OCI-LY3 (cell line): ENCODE measurements around the gene TRIM66.

Experiments
- EZH2phosphoT487 ChIP-seq: fragments of 200-600 bp; shearing (Covaris generic); IDR thresholded peaks from 2 replicates; pipeline ENCODE4 v1.6.1; 2018; ENCODE audit warnings: antibody characterized with exemption, mixed run types, low read depth
- TF ChIP-seq, protein P1 (sequence below): fragments of 200-600, 300-600 bp; sonication (generic); IDR thresholded peaks from 2 replicates; pipeline ENCODE4 v1.5.1; 2014; ENCODE audit warnings: antibody characterized with exemption, low read length, low read depth

GRCh38 chr11:8634498-8634897 is 48.0 kb downstream of the TRIM66 start:
- TF ChIP-seq, protein P1, sequence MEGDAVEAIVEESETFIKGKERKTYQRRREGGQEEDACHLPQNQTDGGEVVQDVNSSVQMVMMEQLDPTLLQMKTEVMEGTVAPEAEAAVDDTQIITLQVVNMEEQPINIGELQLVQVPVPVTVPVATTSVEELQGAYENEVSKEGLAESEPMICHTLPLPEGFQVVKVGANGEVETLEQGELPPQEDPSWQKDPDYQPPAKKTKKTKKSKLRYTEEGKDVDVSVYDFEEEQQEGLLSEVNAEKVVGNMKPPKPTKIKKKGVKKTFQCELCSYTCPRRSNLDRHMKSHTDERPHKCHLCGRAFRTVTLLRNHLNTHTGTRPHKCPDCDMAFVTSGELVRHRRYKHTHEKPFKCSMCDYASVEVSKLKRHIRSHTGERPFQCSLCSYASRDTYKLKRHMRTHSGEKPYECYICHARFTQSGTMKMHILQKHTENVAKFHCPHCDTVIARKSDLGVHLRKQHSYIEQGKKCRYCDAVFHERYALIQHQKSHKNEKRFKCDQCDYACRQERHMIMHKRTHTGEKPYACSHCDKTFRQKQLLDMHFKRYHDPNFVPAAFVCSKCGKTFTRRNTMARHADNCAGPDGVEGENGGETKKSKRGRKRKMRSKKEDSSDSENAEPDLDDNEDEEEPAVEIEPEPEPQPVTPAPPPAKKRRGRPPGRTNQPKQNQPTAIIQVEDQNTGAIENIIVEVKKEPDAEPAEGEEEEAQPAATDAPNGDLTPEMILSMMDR = no peak
- TF ChIP-seq EZH2phosphoT487 = no peak
